ENCODE measurements around the gene IGSF9B.

IGSF9B gene

GRCh38 chr11:133902506-133902905 is 54.3 kb downstream of the IGSF9B start:
- Histone ChIP-seq H3K27me3 (ENCODE audit: insufficient read depth, low read depth) (no peaks in the 10 kb centered on the region), H3K4me2 (no peak overlapping the region), H2AFZ (ENCODE audit: low read depth) (no peak overlapping the region), H3K79me2 (ENCODE audit: insufficient read depth, low read depth) (no peaks in the 10 kb centered on the region), H3K4me1 (ENCODE audit: low read depth, poor library complexity, severe bottlenecking) (no peaks in the 10 kb centered on the region), H3K27ac (no peak overlapping the region), H3K36me3 (ENCODE audit: insufficient read depth) (no peaks in the 10 kb centered on the region), H3K9ac (no peak overlapping the region), H4K20me1 (ENCODE audit: insufficient read depth) (no peaks in the 10 kb centered on the region), H3K4me3 (IDR thresholded peaks at IDR 0.05; ENCODE audit: insufficient read depth, low read depth, low read length) (no peak overlapping the region)
- TF ChIP-seq CTCF (conservative IDR thresholded peaks at IDR 0.05; ENCODE audit: low read depth, low read length), result no peak

- Histone ChIP-seq H2AFZ (ENCODE audit: low read depth) (no peak overlapping the region), H3K4me3 (IDR thresholded peaks at IDR 0.05; ENCODE audit: insufficient read depth, low read depth, low read length) (no peak overlapping the region), H3K4me1 (ENCODE audit: low read depth, poor library complexity, severe bottlenecking) (no peaks in the 10 kb centered on the region), H3K27ac (no peak overlapping the region), H3K27me3 (ENCODE audit: insufficient read depth, low read depth) (no peaks in the 10 kb centered on the region), H3K4me2 (no peak overlapping the region), H4K20me1 (ENCODE audit: insufficient read depth) (no peaks in the 10 kb centered on the region), H3K79me2 (ENCODE audit: insufficient read depth, low read depth) (no peaks in the 10 kb centered on the region), H3K9ac (no peak overlapping the region), H3K36me3 (ENCODE audit: insufficient read depth) (no peaks in the 10 kb centered on the region)
- TF ChIP-seq CTCF (conservative IDR thresholded peaks at IDR 0.05; ENCODE audit: low read depth, low read length), result no peak
Observed at GRCh38 chr11:133901999-133902398, 54.8 kb downstream of the IGSF9B start.

- Histone ChIP-seq H3K27me3 (ENCODE audit: insufficient read depth, low read depth) (no peaks in the 10 kb centered on the region), H3K27ac (no peak overlapping the region), H3K9ac (no peak overlapping the region), H3K79me2 (ENCODE audit: insufficient read depth, low read depth) (no peaks in the 10 kb centered on the region), H3K4me3 (IDR thresholded peaks at IDR 0.05; ENCODE audit: insufficient read depth, low read depth, low read length) (no peak overlapping the region), H2AFZ (ENCODE audit: low read depth) (no peak overlapping the region), H4K20me1 (ENCODE audit: insufficient read depth) (no peaks in the 10 kb centered on the region), H3K4me2 (no peak overlapping the region), H3K4me1 (ENCODE audit: low read depth, poor library complexity, severe bottlenecking) (no peaks in the 10 kb centered on the region), H3K36me3 (ENCODE audit: insufficient read depth) (no peaks in the 10 kb centered on the region)
- no peak for TF ChIP-seq CTCF (conservative IDR thresholded peaks at IDR 0.05; ENCODE audit: low read depth, low read length)
Observed at GRCh38 chr11:133901316-133901715, 55.5 kb downstream of the IGSF9B start.

GRCh38 chr11:133900176-133901105 is 56.3 kb downstream of the IGSF9B start:
- no peaks in the 10 kb centered on the region for H3K4me1 ChIP-seq (ENCODE audit: low read depth, poor library complexity, severe bottlenecking)
- H4K20me1 ChIP-seq (ENCODE audit: insufficient read depth), result no peaks in the 10 kb centered on the region
- TF ChIP-seq CTCF (conservative IDR thresholded peaks at IDR 0.05; ENCODE audit: low read depth, low read length), result no peak
- no peak overlapping the region for H2AFZ ChIP-seq (ENCODE audit: low read depth)
- H3K36me3 ChIP-seq (ENCODE audit: insufficient read depth), result no peaks in the 10 kb centered on the region
- no peak overlapping the region for H3K4me3 ChIP-seq (IDR thresholded peaks at IDR 0.05; ENCODE audit: insufficient read depth, low read depth, low read length)
- no peak overlapping the region for H3K27ac ChIP-seq
- H3K79me2 ChIP-seq (ENCODE audit: insufficient read depth, low read depth), result no peaks in the 10 kb centered on the region
- no peak overlapping the region for H3K4me2 ChIP-seq
- H3K27me3 ChIP-seq (ENCODE audit: insufficient read depth, low read depth), result no peaks in the 10 kb centered on the region
- no peak overlapping the region for H3K9ac ChIP-seq
